ENCODE results near the gene FBXO15. TPM values are rescaled to one million over a fixed set of nuclear protein-coding genes. Genes with fewer than 3 reads are reported as not detected.
A peak's percentile ranks its signal among the peaks of the same experiment; 100 is the strongest.

Gene FBXO15
- total and polyA plus RNA-seq, 2 of the 13 experiments (the other 11 are each of a cell fraction or from before 2014, with no cell fraction given) = 0.09 to 0.12 TPM

DNA sequence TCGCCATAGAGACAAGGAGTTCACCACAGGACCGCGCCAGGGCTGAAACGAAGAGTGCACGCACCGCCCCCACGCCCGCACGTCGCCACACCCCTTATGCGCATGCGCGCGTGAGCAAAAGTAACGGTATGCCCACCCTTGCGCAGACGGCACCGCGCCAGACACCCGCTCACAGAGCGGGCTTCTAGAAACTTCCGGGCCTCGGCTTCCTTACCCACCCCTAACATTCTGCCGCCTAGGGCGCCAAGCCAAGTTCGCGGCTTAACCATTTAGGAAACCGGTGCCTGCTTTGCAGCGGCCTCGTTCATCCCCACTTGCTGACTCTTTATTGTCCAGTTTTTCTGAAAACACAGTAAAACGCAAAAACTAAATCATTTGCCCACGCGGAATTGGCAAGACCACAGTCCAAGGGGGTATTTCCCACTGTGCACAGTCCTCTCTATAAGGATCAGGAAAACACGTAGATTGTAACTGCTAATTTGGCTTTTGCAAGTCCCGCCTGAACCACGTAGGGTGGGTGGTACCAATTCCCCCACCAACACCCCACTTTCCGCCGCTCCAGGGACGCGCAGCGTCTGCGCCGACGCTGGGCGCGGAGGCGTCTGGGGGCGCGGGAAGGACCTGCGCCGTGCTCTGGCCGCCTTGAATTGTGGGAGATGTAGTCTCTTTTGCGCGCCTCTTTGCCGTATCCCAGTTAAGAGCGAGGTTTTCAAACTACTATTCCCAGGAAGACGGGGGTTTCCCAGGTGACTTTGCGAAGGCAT is at the start of gene FBXO15, which contains the start of gene TIMM21 (continued):
- TF ChIP-seq, protein P1, sequence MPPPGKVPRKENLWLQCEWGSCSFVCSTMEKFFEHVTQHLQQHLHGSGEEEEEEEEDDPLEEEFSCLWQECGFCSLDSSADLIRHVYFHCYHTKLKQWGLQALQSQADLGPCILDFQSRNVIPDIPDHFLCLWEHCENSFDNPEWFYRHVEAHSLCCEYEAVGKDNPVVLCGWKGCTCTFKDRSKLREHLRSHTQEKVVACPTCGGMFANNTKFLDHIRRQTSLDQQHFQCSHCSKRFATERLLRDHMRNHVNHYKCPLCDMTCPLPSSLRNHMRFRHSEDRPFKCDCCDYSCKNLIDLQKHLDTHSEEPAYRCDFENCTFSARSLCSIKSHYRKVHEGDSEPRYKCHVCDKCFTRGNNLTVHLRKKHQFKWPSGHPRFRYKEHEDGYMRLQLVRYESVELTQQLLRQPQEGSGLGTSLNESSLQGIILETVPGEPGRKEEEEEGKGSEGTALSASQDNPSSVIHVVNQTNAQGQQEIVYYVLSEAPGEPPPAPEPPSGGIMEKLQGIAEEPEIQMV (CRISPR knock-in tag; IDR thresholded peaks at IDR 0.05; ENCODE audit: low read depth) = no peak; the same call in 1 of the 2 replicates
- TF ChIP-seq, protein P2, sequence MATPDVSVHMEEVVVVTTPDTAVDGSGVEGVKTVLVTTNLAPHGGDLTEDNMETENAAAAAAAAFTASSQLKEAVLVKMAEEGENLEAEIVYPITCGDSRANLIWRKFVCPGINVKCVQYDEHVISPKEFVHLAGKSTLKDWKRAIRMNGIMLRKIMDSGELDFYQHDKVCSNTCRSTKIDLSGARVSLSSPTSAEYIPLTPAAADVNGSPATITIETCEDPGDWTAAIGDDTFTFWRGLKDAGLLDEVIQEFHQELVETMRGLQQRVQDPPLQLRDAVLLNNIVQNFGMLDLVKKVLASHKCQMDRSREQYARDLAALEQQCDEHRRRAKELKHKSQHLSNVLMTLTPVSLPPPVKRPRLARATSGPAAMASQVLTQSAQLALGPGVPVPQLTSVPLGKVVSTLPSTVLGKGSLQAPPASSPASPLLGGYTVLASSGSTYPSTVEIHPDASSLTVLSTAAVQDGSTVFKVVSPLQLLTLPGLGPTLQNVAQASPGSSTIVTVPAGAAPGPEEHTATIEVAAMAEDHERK (CRISPR knock-in tag; IDR thresholded peaks at IDR 0.05; ENCODE audit: low read depth) = peak; percentile 94
- TF ChIP-seq, protein P3, sequence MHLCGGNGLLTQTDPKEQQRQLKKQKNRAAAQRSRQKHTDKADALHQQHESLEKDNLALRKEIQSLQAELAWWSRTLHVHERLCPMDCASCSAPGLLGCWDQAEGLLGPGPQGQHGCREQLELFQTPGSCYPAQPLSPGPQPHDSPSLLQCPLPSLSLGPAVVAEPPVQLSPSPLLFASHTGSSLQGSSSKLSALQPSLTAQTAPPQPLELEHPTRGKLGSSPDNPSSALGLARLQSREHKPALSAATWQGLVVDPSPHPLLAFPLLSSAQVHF (CRISPR knock-in tag; IDR thresholded peaks at IDR 0.05) = no peak
- TF ChIP-seq ZNF329 (CRISPR knock-in tag; IDR thresholded peaks at IDR 0.05; ENCODE audit: low read depth) = no peak
- peak; percentile 91 for TF ChIP-seq KLF6 (CRISPR knock-in tag; IDR thresholded peaks at IDR 0.05)
- peak; percentile 99 for TF ChIP-seq ZNF605 (CRISPR knock-in tag; IDR thresholded peaks at IDR 0.05)
- TF ChIP-seq RNF2 (conservative IDR thresholded peaks at IDR 0.05; ENCODE audit: low read depth) = peak; percentile 70; the same call in 1 of the 2 replicates
- peak; percentile 89 for TF ChIP-seq HES4 (CRISPR knock-in tag; IDR thresholded peaks at IDR 0.05; ENCODE audit: borderline replicate concordance)
- peak; percentile 91 for TF ChIP-seq NAIF1 (CRISPR knock-in tag; IDR thresholded peaks at IDR 0.05; ENCODE audit: borderline replicate concordance)
- TF ChIP-seq SOX6 (IDR thresholded peaks at IDR 0.05) = no peak
- peak; percentile 50 for TF ChIP-seq SOX6 (CRISPR knock-in tag; IDR thresholded peaks at IDR 0.05)
- TF ChIP-seq, protein P4, sequence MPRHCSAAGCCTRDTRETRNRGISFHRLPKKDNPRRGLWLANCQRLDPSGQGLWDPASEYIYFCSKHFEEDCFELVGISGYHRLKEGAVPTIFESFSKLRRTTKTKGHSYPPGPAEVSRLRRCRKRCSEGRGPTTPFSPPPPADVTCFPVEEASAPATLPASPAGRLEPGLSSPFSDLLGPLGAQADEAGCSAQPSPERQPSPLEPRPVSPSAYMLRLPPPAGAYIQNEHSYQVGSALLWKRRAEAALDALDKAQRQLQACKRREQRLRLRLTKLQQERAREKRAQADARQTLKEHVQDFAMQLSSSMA (CRISPR knock-in tag; IDR thresholded peaks at IDR 0.05) = peak; percentile 66
- TF ChIP-seq ZNF232 (CRISPR knock-in tag; IDR thresholded peaks at IDR 0.05; ENCODE audit: borderline replicate concordance) = peak; percentile 92; the same call in 1 of the 2 replicates
- TF ChIP-seq TEAD3 (CRISPR knock-in tag; optimal IDR thresholded peaks at IDR 0.05; ENCODE audit: borderline replicate concordance) = peak; percentile 45
- TF ChIP-seq, protein P5, sequence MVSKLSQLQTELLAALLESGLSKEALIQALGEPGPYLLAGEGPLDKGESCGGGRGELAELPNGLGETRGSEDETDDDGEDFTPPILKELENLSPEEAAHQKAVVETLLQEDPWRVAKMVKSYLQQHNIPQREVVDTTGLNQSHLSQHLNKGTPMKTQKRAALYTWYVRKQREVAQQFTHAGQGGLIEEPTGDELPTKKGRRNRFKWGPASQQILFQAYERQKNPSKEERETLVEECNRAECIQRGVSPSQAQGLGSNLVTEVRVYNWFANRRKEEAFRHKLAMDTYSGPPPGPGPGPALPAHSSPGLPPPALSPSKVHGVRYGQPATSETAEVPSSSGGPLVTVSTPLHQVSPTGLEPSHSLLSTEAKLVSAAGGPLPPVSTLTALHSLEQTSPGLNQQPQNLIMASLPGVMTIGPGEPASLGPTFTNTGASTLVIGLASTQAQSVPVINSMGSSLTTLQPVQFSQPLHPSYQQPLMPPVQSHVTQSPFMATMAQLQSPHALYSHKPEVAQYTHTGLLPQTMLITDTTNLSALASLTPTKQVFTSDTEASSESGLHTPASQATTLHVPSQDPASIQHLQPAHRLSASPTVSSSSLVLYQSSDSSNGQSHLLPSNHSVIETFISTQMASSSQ (IDR thresholded peaks at IDR 0.05; ENCODE audit: low read depth) = no peak
- TF ChIP-seq, protein P5 (CRISPR knock-in tag; IDR thresholded peaks at IDR 0.05; ENCODE audit: borderline replicate concordance) = 0 out of 2 replicates have a peak, but pooled peaks have one; percentile 17
- TF ChIP-seq, protein P6, sequence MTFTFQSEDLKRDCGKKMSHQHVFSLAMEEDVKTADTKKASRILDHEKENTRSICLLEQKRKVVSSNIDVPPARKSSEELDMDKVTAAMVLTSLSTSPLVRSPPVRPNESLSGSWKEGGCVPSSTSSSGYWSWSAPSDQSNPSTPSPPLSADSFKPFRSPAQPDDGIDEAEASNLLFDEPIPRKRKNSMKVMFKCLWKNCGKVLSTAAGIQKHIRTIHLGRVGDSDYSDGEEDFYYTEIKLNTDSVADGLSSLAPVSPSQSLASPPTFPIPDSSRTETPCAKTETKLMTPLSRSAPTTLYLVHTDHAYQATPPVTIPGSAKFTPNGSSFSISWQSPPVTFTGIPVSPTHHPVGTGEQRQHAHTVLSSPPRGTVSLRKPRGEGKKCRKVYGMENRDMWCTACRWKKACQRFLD (CRISPR knock-in tag; IDR thresholded peaks at IDR 0.05; ENCODE audit: borderline replicate concordance) = peak; percentile 77; the same call in 1 of the 2 replicates
- 0 out of 2 replicates have a peak, but pooled peaks have one; percentile 13 for TF ChIP-seq ONECUT2 (CRISPR knock-in tag; IDR thresholded peaks at IDR 0.05)
- TF ChIP-seq ZNF772 (CRISPR knock-in tag; IDR thresholded peaks at IDR 0.05) = peak; percentile 81; the same call in 1 of the 2 replicates
